HEK293 (cell line): ENCODE data around the gene LCN6.

Source experiments
- CTCF ChIP-seq: fragments of 450-650 bp; formaldehyde crosslinking; IDR thresholded peaks from 2 replicates; pipeline ENCODE4 v1.5.1; 2016; ENCODE audit warnings: missing biosample characterization, missing genetic modification characterization
- GFI1B ChIP-seq: fragments of 450-650 bp; formaldehyde crosslinking; IDR thresholded peaks from 2 replicates; pipeline ENCODE4 v1.5.1; 2016; ENCODE audit warnings: missing biosample characterization, missing genetic modification characterization
- REST ChIP-seq: fragments of 450-650 bp; formaldehyde crosslinking; IDR thresholded peaks from 2 replicates; pipeline ENCODE4 v1.5.1; 2016; ENCODE audit warnings: missing biosample characterization, missing genetic modification characterization
- ZBTB11 ChIP-seq: fragments of 450-650 bp; formaldehyde crosslinking; conservative IDR thresholded peaks from 2 replicates; pipeline ENCODE4 v1.5.1; 2016; ENCODE audit warnings: low read depth, missing biosample characterization, missing genetic modification characterization
- ZBTB49 ChIP-seq: fragments of 450-650 bp; formaldehyde crosslinking; IDR thresholded peaks from 2 replicates; pipeline ENCODE4 v1.5.1; 2016; ENCODE audit warnings: missing biosample characterization, missing genetic modification characterization, low read depth
- ZBTB7A ChIP-seq: fragments of 450-650 bp; formaldehyde crosslinking; IDR thresholded peaks from 2 replicates; pipeline ENCODE4 v1.5.1; 2016; ENCODE audit warnings: low read depth, missing biosample characterization, missing genetic modification characterization
- ZNF10 ChIP-seq: fragments of 450-650 bp; formaldehyde crosslinking; IDR thresholded peaks from 2 replicates; pipeline ENCODE4 v1.5.1; 2017; ENCODE audit warnings: missing biosample characterization, missing genetic modification characterization
- ZNF23 ChIP-seq: fragments of 450-650 bp; formaldehyde crosslinking; IDR thresholded peaks from 2 replicates; pipeline ENCODE4 v1.5.1; 2016; ENCODE audit warnings: missing biosample characterization, missing genetic modification characterization, borderline replicate concordance
- ZNF280D ChIP-seq: fragments of 450-650 bp; formaldehyde crosslinking; IDR thresholded peaks from 2 replicates; pipeline ENCODE4 v1.5.1; 2016; ENCODE audit warnings: missing biosample characterization, missing genetic modification characterization

GRCh38 chr9:136775191-136775590 lies 26.9 kb upstream of the LCN6 start:
- TF ChIP-seq ZBTB7A (tag by site-specific recombination) (no peak), CTCF (tag by site-specific recombination) (no peak), ZBTB11 (no peak), ZNF280D (tag by site-specific recombination) (no peak), GFI1B (tag by site-specific recombination) (no peak), ZBTB49 (tag by site-specific recombination) (no peak), ZNF10 (no peak), REST (tag by site-specific recombination) (no peak), ZNF23 (tag by site-specific recombination) (no peak)
